ENCODE results near the gene FRMD8. TPM values are rescaled to one million over a fixed set of nuclear protein-coding genes. Genes with fewer than 3 reads are reported as not detected.

FRMD8 gene
- total RNA-seq, 4 donors from 2014 or later = 30.4 to 37.3 (median 34.7) TPM

GRCh38 chr11:65380460-65381119, 5.8 kb upstream of the FRMD8 start:
- Histone ChIP-seq H3K27me3 (no peaks in the 10 kb centered on the region), H3K9me3 (no peaks in the 10 kb centered on the region), H3K36me3 (peaks cover 0 to 7% (median 2%) of the 10 kb centered on the region in 4 donors), H3K4me1 (peaks cover 45 to 50% (median 48%) of the 10 kb centered on the region in 4 donors), H3K4me3 (no peak overlapping the region), H3K27ac (replicated peaks in 1 of 4) (peak overlapping the region; percentile 95 to 98 (median 96))
- DNase-seq (ENCODE audit: extremely low spot score) = no peak
- no peak for TF ChIP-seq CTCF (IDR thresholded peaks at IDR 0.05)
- no peak for TF ChIP-seq POLR2AphosphoS5 (IDR thresholded peaks at IDR 0.05)
- no peak for TF ChIP-seq EP300 (IDR thresholded peaks at IDR 0.05)
- TF ChIP-seq POLR2A (IDR thresholded peaks at IDR 0.05; ENCODE audit: low read depth) = no peak
- 89% methylated on average over 10 of the region's 16 CpGs for WGBS
- intact Hi-C loops (cut with DNase I) = loop anchor here (5.0 kb wide), 2 partner anchors 37 to 132 kb away; no protein-coding TSS in a partner anchor

DNA sequence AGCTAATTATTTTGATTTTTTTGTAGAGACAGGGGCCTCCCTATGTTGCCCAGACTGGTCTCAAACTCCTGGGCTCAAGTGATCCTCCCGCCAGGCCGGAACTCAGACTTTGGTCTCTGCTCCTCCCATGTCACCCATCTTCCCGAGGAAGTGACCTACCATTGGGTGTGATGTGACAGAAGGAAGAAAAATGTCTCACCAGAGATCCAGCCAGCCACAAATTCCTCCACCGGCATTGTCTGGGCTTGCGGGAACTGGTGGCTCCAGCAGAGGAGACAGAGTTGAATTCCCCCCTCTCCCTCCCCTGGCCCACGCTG, 4.8 kb upstream of the FRMD8 start:
- Histone ChIP-seq H3K27me3 (no peaks in the 10 kb centered on the region), H3K9me3 (no peaks in the 10 kb centered on the region), H3K27ac (replicated peaks in 1 of 4) (peak overlapping the region; percentile 95 to 98 (median 96)), H3K4me1 (peaks cover 53 to 58% (median 55%) of the 10 kb centered on the region in 4 donors), H3K36me3 (peaks cover 0 to 7% (median 2%) of the 10 kb centered on the region in 4 donors), H3K4me3 (peak overlapping the region; percentile 55 to 62 (median 56))
- WGBS = 0% methylated on average over 4 of the region's 6 CpGs
- DNase-seq (ENCODE audit: extremely low spot score) = no peak
- intact Hi-C loops (cut with DNase I) = loop anchor here (5.0 kb wide), 2 partner anchors 36 to 131 kb away; no protein-coding TSS in a partner anchor
- TF ChIP-seq EP300 (IDR thresholded peaks at IDR 0.05) (no peak), POLR2A (IDR thresholded peaks at IDR 0.05; ENCODE audit: low read depth) (no peak)

GRCh38 chr11:65382033-65382803, 4.2 kb upstream of the FRMD8 start, which contains the start of gene SLC25A45:
TSS of gene SLC25A45 (minus strand) at chr11:65382646. CDS start at chr11:65381951, 695 bp downstream.
- 0% methylated on average over 16 of the region's 27 CpGs for WGBS
- intact Hi-C loops (cut with DNase I) = loop anchor here (5.0 kb wide), 2 partner anchors 35 to 130 kb away; no protein-coding TSS in a partner anchor
- H3K27ac ChIP-seq (replicated peaks in 1 of 4) = peak within 1 kb of the TSS; percentile 95 to 98 (median 96)
- H3K4me3 ChIP-seq = peak within 1 kb of the TSS; percentile 55 to 62 (median 56)
- TF ChIP-seq CTCF (IDR thresholded peaks at IDR 0.05) = peak; percentile 88 to 98 (median 90)
- peak; percentile 91 to 93 for TF ChIP-seq POLR2AphosphoS5 (IDR thresholded peaks at IDR 0.05)
- TF ChIP-seq EP300 (IDR thresholded peaks at IDR 0.05) = no peak
- no peak for TF ChIP-seq POLR2A (IDR thresholded peaks at IDR 0.05; ENCODE audit: low read depth)
- H3K4me1 ChIP-seq = peaks cover 56 to 62% (median 59%) of the 10 kb centered on the region in 4 donors
- H3K36me3 ChIP-seq = peaks cover 0 to 7% (median 2%) of the 10 kb centered on the region in 4 donors
- DNase-seq (ENCODE audit: extremely low spot score) = peak; percentile 98
- no peaks in the 10 kb centered on the region for H3K9me3 ChIP-seq
- H3K27me3 ChIP-seq = no peaks in the 10 kb centered on the region

DNA sequence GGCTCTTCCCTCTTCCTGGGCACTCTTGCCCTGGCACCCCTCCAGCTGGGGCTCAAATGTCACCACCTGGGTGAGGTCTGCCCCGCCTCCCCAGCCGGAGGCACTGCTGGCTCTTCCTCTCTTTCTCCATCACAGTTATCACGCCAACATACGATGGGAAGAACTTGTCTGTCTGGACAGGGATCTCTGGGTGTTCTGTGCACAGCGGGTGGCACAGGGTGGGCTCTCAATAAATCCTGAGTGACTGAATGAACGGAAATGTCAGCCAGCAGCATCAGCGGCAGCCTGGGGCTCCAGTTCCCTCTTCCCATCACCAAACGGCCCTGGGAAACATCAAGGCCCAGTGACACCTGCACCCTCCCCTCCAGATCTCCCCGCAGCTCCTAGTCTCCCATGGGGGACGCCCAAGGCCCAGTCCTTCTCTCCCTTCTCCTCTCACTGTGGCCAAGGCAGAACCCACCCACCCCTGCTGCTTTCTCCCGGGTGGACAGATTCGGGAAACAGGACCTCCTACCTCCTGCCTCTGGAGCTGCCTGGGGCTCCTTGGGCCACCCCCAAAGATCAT, 3.6 kb upstream of the FRMD8 start:
- Histone ChIP-seq H3K9me3 (no peaks in the 10 kb centered on the region), H3K27me3 (no peaks in the 10 kb centered on the region), H3K27ac (replicated peaks in 1 of 4) (peak overlapping the region; percentile 95 to 98 (median 96)), H3K36me3 (peaks cover 0 to 7% (median 2%) of the 10 kb centered on the region in 4 donors), H3K4me3 (peak overlapping the region; percentile 55 to 62 (median 56)), H3K4me1 (peaks cover 63 to 69% (median 66%) of the 10 kb centered on the region in 4 donors)
- DNase-seq (ENCODE audit: extremely low spot score) = no peak
- intact Hi-C loops (cut with DNase I) = loop anchor here (5.0 kb wide), 2 partner anchors 34 to 129 kb away; no protein-coding TSS in a partner anchor
- 8% methylated on average over 5 of the region's 12 CpGs for WGBS
- TF ChIP-seq POLR2A (IDR thresholded peaks at IDR 0.05; ENCODE audit: low read depth) = no peak

GRCh38 chr11:65383778-65384177, 2.7 kb upstream of the FRMD8 start:
- intact Hi-C loops (cut with DNase I) = loop anchor here (5.0 kb wide), 2 partner anchors 34 to 129 kb away; no protein-coding TSS in a partner anchor
- peak overlapping the region; percentile 95 to 98 (median 96) for H3K27ac ChIP-seq (replicated peaks in 1 of 4)
- H3K4me1 ChIP-seq = peaks cover 72 to 78% (median 74%) of the 10 kb centered on the region in 4 donors
- TF ChIP-seq POLR2A (IDR thresholded peaks at IDR 0.05; ENCODE audit: low read depth) (no peak), EP300 (IDR thresholded peaks at IDR 0.05) (no peak), POLR2AphosphoS5 (IDR thresholded peaks at IDR 0.05) (no peak), CTCF (IDR thresholded peaks at IDR 0.05) (no peak)
- no peak for DNase-seq (ENCODE audit: extremely low spot score)
- no peaks in the 10 kb centered on the region for H3K27me3 ChIP-seq
- WGBS = 93% methylated on average over 6 of the region's 6 CpGs
- H3K4me3 ChIP-seq = no peak overlapping the region
- H3K36me3 ChIP-seq = peaks cover 0 to 6% (median 1%) of the 10 kb centered on the region in 4 donors
- no peaks in the 10 kb centered on the region for H3K9me3 ChIP-seq
